NCI-H1105 treated with DMSO at 0.1 percent for 48 hours (cell line): Measurements from ENCODE around the gene ZNF358.

ENCODE experiments used
- DNase-seq: peaks from one replicate; lab custom pipeline; 2025; lab: John Stamatoyannopoulos, UW

Gene ZNF358

GRCh38 chr19:7489609-7490044, 26.3 kb upstream of the ZNF358 start:
- DNase-seq = no peak

- no peak for DNase-seq
Observed at GRCh38 chr19:7492142-7492541, 23.8 kb upstream of the ZNF358 start.

DNA sequence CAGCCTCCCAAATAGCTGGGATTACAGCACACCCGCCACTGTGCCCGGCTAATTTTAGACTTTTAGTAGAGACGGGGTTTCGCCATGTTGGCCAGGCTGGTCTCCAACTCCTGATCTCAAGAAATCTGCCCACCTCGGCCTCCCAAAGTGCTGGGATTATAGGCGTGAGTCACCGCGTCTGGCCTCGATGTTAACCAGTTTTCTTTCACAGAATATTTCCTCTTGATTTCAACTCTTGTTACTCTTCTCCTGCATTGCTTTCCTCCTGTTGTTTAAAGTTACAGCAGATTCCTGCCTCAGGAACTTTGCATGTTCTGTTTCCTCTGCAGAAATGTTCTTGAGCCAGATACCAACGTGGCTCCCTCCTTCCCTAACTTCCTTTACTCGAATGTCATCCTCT, 23.3 kb upstream of the ZNF358 start:
- DNase-seq = no peak

DNA sequence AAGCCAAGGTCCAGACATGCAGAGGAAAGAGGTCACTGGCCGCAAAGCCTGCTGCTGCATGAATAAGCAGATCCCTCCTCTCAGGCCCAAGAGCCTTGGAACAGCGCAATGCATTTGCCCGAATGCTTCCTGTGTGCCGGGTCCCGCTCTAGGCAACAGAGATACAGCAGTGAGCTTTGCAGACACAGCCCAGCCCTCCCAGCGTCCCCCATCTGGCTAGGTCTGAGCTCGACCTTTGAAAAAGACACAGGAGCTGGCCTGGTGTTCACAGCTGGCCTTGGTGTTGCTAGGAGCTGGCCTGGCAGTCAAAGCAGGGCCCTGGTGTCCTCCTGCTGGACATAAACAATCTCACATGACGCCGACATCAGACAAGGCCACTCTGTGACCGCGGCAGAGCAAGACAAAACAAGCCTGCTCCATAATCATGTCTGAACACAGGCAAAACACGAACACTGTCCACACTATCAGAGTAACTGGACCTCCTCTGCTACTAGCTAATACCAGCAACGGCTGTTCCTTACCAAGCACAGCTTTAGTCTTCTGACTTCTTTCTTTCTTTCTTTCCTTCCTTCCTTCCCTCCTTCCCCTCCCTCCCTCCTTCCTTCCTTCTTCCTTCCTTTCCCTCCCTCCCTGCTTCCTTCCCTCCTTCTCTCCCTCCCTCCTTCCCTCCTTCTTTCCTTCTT, 21.3 kb upstream of the ZNF358 start:
- no peak for DNase-seq

DNA sequence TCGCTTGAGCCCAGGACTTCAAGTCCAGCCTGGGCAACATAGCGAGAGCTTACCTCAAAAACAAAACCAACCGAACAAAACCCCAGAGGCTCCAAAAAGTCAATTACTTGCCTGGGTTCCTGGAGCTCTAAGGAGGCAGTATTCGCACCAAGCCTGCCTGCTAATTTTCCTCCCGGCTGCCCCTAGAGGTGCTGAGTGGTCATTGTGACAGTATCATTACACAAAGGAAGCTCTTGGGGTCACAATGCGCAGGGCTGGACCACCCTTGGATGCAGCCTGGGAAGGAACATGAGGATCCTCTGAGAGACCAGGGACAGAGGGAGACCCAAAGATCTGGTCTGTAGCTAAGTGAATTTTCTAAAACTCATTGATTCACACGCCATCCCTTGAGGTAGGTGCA, 18.6 kb upstream of the ZNF358 start:
- DNase-seq = no peak

- DNase-seq = peak; percentile 87
Observed at GRCh38 chr19:7500811-7501450, 15.0 kb upstream of the ZNF358 start.

- DNase-seq = no peak
Observed at GRCh38 chr19:7502552-7502951, 13.4 kb upstream of the ZNF358 start.

DNA sequence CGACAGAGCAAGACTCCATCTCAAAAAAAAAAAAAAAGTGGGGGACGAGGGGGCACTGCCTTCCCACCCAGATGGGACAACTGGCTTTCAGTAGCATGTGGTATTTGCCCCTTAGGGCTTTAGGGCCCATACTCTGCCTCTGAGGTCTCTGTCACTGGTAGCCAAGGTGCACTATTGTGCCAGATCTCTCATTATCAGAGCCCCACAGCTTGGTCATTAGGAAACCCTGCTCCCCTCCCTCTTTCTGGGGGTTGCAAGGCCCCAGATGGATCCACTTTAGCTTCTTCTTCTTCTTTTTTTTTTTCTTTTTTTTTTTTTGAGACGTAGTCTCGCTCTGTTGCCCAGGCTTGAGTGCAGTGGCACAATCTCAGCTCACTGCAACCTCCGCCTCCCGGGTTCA, 11.2 kb upstream of the ZNF358 start:
- DNase-seq = no peak

DNA sequence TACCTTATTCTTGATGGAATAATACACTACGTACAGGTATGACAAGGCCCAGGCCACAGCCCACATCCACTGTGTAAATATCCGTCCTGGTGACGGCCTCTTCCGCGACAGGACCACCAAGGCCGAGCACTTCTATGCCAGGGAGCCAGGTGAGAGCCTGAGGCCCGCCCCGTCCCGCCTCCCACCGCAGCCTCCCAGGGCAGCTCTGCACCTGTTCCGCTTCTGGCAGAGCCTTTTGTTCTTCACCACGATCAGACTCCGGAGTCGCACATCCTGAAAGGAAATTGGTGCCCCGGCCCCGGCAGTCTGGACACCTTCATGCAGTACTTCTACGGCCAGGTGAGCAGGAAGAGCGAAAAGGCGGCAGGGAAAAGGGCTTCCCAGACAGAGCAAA, 10.6 kb upstream of the ZNF358 start:
- DNase-seq = no peak

DNA sequence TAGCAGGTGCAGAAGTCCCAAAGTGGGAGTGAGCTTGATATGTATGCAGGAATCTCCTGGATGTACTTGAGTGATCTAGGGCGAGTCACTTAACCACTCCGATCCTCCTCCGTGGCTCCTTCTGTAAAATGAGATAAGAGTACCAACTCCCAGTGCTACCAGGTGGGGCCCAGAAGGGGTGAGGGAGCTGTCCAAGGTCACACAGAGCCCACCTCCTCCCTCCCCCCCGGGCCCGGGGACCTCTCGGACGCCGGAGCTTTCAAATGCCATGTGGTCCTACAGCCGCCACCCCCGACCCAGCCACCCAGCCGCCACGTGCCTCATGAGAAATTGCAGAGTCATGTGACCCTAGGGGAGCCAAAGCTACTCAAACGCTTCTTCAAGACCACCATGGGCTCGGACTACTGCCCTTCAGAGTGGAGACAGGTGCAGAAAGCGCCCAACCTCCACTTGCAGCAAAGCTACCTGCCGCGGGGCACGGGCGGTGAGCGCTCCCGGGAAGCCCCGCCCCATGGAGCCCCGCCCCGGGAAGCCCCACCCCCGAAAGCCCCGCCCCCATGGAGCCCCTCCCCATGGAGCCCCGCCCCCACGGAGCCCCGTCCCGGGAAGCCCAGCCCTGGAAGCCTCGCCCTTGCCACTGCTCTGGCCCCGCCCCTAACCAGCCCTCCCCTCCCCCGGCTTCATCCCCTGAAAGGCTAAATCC, 10.1 kb upstream of the ZNF358 start:
- no peak for DNase-seq

GRCh38 chr19:7506385-7507328, 9.2 kb upstream of the ZNF358 start:
- no peak for DNase-seq

- no peak for DNase-seq
Observed at GRCh38 chr19:7507884-7508283, 8.0 kb upstream of the ZNF358 start.

GRCh38 chr19:7509625-7510024, 6.3 kb upstream of the ZNF358 start:
- no peak for DNase-seq

GRCh38 chr19:7512400-7512851, 3.5 kb upstream of the ZNF358 start:
- no peak for DNase-seq

DNA sequence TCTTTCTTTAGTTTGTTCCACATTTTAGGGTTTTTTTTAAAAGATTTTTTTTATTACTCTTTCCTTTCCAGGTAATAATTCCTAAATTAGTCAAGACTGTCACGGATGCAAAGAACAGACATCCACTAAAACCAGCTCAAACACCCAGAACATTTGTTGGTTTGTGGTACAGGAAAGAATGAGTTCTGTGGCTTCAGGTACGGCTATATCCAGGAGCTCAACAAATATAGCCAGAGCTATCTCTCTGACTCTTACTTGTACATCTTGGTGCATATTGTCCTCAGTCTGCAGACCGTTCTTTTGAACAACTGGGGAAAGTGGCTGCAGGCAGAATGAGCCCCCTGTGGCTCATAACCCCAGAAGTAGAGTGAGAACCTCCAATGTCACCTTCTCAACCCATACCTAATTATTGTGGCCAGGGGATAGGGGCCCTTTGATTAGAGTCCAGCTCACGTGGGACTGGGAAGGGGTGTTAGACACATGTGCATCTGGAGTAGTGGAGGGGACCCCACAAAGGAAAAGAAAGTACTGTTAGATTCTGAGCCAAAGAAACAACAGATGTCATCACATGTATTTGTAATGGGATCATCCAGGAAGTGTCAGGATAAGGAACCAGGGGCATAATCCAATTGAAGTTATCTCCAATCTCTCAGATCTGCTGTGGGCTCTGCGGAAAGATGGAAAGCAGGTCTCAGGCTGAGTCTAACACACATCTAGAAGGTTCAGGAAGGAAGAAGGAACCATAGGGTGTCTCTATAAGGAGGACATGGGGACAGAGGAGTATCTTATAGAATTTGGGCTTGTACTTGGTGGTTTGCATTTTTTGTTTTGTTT, 1.9 kb upstream of the ZNF358 start:
- no peak for DNase-seq

DNA sequence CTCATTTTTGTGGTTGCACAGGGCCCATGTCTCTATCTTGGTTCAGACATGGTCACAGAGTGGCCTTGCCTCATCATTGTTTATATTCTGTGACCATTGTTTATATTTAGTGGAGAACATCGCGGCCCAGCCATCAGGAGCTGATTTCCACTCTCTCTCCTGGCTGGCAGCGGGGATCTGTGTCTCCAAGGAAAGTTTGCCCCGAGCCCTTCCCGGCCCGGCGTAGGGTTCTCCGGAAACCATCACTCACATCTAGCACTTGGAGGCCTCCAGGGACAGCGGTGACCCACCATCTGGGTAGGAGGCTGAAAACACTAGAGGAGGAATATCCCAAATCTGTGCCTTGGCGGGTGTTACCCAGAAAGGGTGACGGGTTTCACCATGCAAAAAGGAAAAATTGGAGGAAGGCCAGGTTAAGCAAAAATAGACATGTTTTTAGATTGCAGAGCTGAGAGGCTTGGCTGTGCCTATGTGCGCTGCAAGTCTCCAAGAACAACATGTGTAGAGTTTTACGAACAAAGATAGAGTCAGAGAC, 726 bp upstream of the ZNF358 start:
- DNase-seq = no peak

GRCh38 chr19:7516333-7516732, 430 bp downstream of the ZNF358 start:
- DNase-seq = no peak

GRCh38 chr19:7516878-7517277, 975 bp downstream of the ZNF358 start:
- DNase-seq = no peak

DNA sequence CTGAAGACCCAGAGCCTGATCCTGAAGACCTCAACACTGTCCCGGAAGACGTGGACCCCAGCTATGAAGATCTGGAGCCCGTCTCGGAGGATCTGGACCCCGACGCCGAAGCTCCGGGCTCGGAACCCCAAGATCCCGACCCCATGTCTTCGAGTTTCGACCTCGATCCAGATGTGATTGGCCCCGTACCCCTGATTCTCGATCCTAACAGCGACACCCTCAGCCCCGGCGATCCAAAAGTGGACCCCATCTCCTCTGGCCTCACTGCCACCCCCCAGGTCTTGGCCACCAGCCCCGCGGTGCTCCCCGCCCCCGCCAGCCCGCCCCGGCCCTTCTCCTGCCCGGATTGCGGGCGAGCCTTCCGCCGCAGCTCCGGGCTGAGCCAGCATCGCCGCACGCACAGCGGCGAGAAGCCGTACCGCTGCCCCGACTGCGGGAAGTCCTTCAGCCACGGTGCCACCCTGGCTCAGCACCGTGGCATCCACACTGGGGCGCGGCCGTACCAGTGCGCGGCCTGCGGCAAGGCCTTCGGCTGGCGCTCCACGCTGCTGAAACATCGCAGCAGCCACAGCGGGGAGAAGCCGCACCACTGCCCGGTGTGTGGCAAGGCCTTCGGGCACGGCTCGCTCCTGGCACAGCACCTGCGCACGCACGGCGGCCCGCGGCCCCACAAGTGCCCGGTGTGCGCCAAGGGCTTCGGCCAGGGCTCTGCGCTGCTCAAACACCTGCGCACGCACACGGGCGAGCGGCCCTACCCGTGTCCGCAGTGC, 3.6 kb downstream of the ZNF358 start:
- no peak for DNase-seq
